Nephron (organoid): ENCODE data around the gene ANGPTL8.

Experiments
- H3K27ac Mint-ChIP-seq, 3 experiments: 2 replicates each; pipeline ENCODE4 v1.8.0; 2020; ENCODE audit warnings: mixed read lengths in 3 of 3, mild to moderate bottlenecking in 2 of 3, moderate library complexity in 1 of 3
- H3K27me3 Mint-ChIP-seq: 2 replicates; pipeline ENCODE4 v1.8.0; 2021; ENCODE audit warnings: low read depth, mild to moderate bottlenecking, moderate library complexity, mixed read lengths
- H3K36me3 Mint-ChIP-seq: 2 replicates; pipeline ENCODE4 v1.8.0; 2020; ENCODE audit warnings: low read depth, mixed read lengths
- H3K4me1 Mint-ChIP-seq: 2 replicates; pipeline ENCODE4 v1.8.0; 2020; ENCODE audit warnings: mixed read lengths
- H3K4me3 Mint-ChIP-seq, 3 experiments: 2 replicates each; pipeline ENCODE4 v1.8.0; 2020; ENCODE audit warnings: mild to moderate bottlenecking in 3 of 3, mixed read lengths in 3 of 3, moderate library complexity in 2 of 3
- H3K9me3 Mint-ChIP-seq: 2 replicates; pipeline ENCODE4 v1.8.0; 2020; ENCODE audit warnings: mixed read lengths
- TF ChIP-seq, protein P1 (sequence below), 3 experiments: fragments of 200-600 bp; sonication (generic); IDR thresholded peaks; one replicate each; pipeline ENCODE4 v1.5.0; 2021; ENCODE audit warnings: antibody characterized with exemption in 3 of 3; ENCODE audit not compliant: unreplicated experiment in 3 of 3

The ANGPTL8 gene

DNA sequence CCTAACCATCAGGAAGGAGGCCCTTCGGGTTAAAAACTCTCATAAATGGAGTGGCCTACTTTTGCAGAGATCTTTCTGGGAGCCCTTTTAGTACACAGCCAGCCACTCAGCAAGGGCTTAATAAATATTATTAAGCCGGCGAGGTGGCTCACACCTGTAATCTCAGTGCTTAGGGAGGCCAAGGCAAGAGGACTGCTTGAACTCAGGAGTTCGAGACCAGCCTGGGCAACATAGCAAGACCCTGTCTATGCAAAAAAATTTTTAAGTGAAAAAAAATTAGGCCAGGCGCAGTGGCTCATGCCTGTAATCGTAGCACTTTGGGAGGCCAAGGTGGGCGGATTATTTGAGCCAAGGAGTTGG is 41.3 kb upstream of the ANGPTL8 start:
- TF ChIP-seq, protein P1, sequence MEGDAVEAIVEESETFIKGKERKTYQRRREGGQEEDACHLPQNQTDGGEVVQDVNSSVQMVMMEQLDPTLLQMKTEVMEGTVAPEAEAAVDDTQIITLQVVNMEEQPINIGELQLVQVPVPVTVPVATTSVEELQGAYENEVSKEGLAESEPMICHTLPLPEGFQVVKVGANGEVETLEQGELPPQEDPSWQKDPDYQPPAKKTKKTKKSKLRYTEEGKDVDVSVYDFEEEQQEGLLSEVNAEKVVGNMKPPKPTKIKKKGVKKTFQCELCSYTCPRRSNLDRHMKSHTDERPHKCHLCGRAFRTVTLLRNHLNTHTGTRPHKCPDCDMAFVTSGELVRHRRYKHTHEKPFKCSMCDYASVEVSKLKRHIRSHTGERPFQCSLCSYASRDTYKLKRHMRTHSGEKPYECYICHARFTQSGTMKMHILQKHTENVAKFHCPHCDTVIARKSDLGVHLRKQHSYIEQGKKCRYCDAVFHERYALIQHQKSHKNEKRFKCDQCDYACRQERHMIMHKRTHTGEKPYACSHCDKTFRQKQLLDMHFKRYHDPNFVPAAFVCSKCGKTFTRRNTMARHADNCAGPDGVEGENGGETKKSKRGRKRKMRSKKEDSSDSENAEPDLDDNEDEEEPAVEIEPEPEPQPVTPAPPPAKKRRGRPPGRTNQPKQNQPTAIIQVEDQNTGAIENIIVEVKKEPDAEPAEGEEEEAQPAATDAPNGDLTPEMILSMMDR (IDR thresholded peaks at IDR 0.05; ENCODE audit: unreplicated experiment in 3 of 3): no peak
- H3K36me3 Mint-ChIP-seq: peaks cover 16% of the 10 kb centered on the region
- no peaks in the 10 kb centered on the region for H3K9me3 Mint-ChIP-seq
- peak overlapping the region; percentile 80 to 92 (median 89) for H3K4me3 Mint-ChIP-seq
- H3K27ac Mint-ChIP-seq: peak overlapping the region; percentile 64 to 93 (median 85)
- H3K4me1 Mint-ChIP-seq: peaks cover 9% of the 10 kb centered on the region
- H3K27me3 Mint-ChIP-seq: no peaks in the 10 kb centered on the region

- peaks cover 16% of the 10 kb centered on the region for H3K36me3 Mint-ChIP-seq
- H3K27me3 Mint-ChIP-seq: no peaks in the 10 kb centered on the region
- TF ChIP-seq, protein P1 (IDR thresholded peaks at IDR 0.05; ENCODE audit: unreplicated experiment in 3 of 3): no peak
- peak overlapping the region in 1 of 3 experiments; percentile 57 for H3K27ac Mint-ChIP-seq
- peaks cover 15% of the 10 kb centered on the region for H3K4me1 Mint-ChIP-seq
- peak overlapping the region; percentile 64 to 92 (median 89) for H3K4me3 Mint-ChIP-seq
- no peaks in the 10 kb centered on the region for H3K9me3 Mint-ChIP-seq
Measured at GRCh38 chr19:11198769-11199424, 40.5 kb upstream of the ANGPTL8 start.

- H3K27ac Mint-ChIP-seq: peak overlapping the region in 1 of 3 experiments; percentile 39
- TF ChIP-seq, protein P1 (IDR thresholded peaks at IDR 0.05; ENCODE audit: unreplicated experiment in 3 of 3): no peak
- H3K4me3 Mint-ChIP-seq: peak overlapping the region; percentile 55 to 71 (median 59)
- H3K36me3 Mint-ChIP-seq: peaks cover 12% of the 10 kb centered on the region
- H3K27me3 Mint-ChIP-seq: no peaks in the 10 kb centered on the region
- no peaks in the 10 kb centered on the region for H3K9me3 Mint-ChIP-seq
- peaks cover 15% of the 10 kb centered on the region for H3K4me1 Mint-ChIP-seq
Measured at GRCh38 chr19:11199517-11199916, 39.9 kb upstream of the ANGPTL8 start.

DNA sequence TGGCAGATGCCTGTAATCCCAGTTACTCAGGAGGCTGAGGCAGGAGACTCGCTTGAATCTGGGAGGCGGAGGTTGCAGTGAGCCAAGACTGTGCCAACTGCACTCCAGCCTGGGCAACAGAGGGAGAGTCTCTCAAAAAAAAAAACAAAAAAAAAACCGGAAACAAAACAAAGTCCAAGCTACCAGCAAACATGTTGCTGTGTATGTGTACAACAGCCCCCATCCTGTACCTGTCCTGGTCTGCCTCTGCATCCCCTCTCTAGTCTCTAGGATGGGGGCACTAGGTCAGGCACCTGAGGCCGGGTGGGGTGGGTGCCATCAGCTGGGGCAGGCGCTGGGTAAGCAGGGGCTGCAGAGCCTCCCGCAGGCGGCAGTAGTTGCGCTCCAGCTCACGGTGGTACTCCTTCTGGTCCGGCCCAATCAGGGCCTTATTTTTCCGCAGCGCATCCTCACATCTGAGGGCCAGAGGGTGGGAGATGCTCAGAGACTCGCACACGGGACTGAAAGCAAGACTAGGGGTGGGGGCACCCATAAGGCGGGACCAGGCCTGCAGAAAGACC is 39.3 kb upstream of the ANGPTL8 start:
- no peak overlapping the region for H3K27ac Mint-ChIP-seq
- peaks cover 12% of the 10 kb centered on the region for H3K36me3 Mint-ChIP-seq
- TF ChIP-seq, protein P1 (IDR thresholded peaks at IDR 0.05; ENCODE audit: unreplicated experiment in 3 of 3): no peak
- no peaks in the 10 kb centered on the region for H3K27me3 Mint-ChIP-seq
- H3K4me1 Mint-ChIP-seq: peaks cover 15% of the 10 kb centered on the region
- H3K4me3 Mint-ChIP-seq: no peak overlapping the region
- no peaks in the 10 kb centered on the region for H3K9me3 Mint-ChIP-seq

- H3K27ac Mint-ChIP-seq: no peak overlapping the region
- TF ChIP-seq, protein P1 (IDR thresholded peaks at IDR 0.05; ENCODE audit: unreplicated experiment in 3 of 3): no peak
Measured at GRCh38 chr19:11200931-11201330, 38.5 kb upstream of the ANGPTL8 start.

GRCh38 chr19:11201791-11202190 is 37.6 kb upstream of the ANGPTL8 start:
- H3K9me3 Mint-ChIP-seq: no peaks in the 10 kb centered on the region

More at GRCh38 chr19:11200931-11201330, 38.5 kb upstream of the ANGPTL8 start:
- Mint-ChIP-seq H3K4me1 (peaks cover 9% of the 10 kb centered on the region), H3K36me3 (peaks cover 10% of the 10 kb centered on the region), H3K27me3 (no peaks in the 10 kb centered on the region), H3K9me3 (no peaks in the 10 kb centered on the region), H3K4me3 (peak overlapping the region in 1 of 3 experiments; percentile 17)

More at GRCh38 chr19:11201791-11202190, 37.6 kb upstream of the ANGPTL8 start:
- Mint-ChIP-seq H3K27me3 (no peaks in the 10 kb centered on the region), H3K27ac (no peak overlapping the region), H3K4me3 (no peak overlapping the region), H3K36me3 (peaks cover 15% of the 10 kb centered on the region), H3K4me1 (peaks cover 9% of the 10 kb centered on the region)
- TF ChIP-seq, protein P1 (IDR thresholded peaks at IDR 0.05; ENCODE audit: unreplicated experiment in 3 of 3): no peak
